Prostate gland (tissue), 2 donors: ENCODE results near the gene SPTBN1. TPM values are rescaled to one million over a fixed set of nuclear protein-coding genes. Genes with fewer than 3 reads are reported as not detected.

ENCODE experiments used
- DNase-seq: peaks from one replicate; pipeline ENCODE4 v3.0.0-alpha.2; 2019; ENCODE audit warnings: low spot score
- H3K27ac ChIP-seq, 2 donors: fragments of 200-600 bp; sonication (generic); 2 replicates each; pipeline ENCODE4 v1.5.1; 2017 to 2019
- H3K27me3 ChIP-seq: fragments of 200-600 bp; sonication (generic); replicated peaks from 2 replicates; pipeline ENCODE4 v1.5.1; 2019; ENCODE audit not compliant: insufficient read depth
- H3K36me3 ChIP-seq, 2 donors: fragments of 200-600 bp; sonication (generic); 1 replicate in 1 of 2; 2 replicates in 1 of 2; pipeline versions ENCODE4 v1.5.1 to v1.8.1; 2017 to 2019
- H3K4me1 ChIP-seq: fragments of 200-600 bp; sonication (generic); replicated peaks from 2 replicates; pipeline ENCODE4 v1.5.1; 2019
- H3K4me3 ChIP-seq, 2 donors: fragments of 200-600 bp; sonication (generic); 2 replicates each; pipeline ENCODE4 v1.5.1; 2017 to 2019
- H3K9me3 ChIP-seq: fragments of 200-600 bp; sonication (generic); 2 replicates; pipeline ENCODE4 v1.5.1; 2017
- POLR2A ChIP-seq: fragments of 450-650 bp; IDR thresholded peaks from one replicate; pipeline ENCODE4 v1.6.1; 2016; ENCODE audit warnings: antibody characterized with exemption, mild to moderate bottlenecking
- POLR2AphosphoS5 ChIP-seq: sonication (generic); formaldehyde crosslinking; IDR thresholded peaks from one replicate; pipeline ENCODE4 v1.6.1; 2017; ENCODE audit warnings: antibody characterized with exemption
- WGBS: methylation state at CpG from one replicate; pipeline ENCODE4 v1.1.5; 2018; 5-methylcytosine and 5-hydroxymethylcytosine counted together
- intact Hi-C: fragments of 100-400 bp; cut with DNase I; formaldehyde crosslinking; loops from one replicate; pipeline ENCODE4 v1.14.2; 2022
- total RNA-seq, 2 donors: library from RNA; depleted of rRNA; stranded (reverse); fragments of >200 nt; gene quantifications; one replicate each; pipeline ENCODE4 v1.1.0, GENCODE V29; 2016
- TF ChIP-seq, protein P1 (sequence below), 4 experiments: fragments of 200-600 bp in 2 of 4; fragments of 450-650 bp in 2 of 4; sonication (generic) in 2 of 4; IDR thresholded peaks; 1 replicate in 3 of 4; 2 replicates in 1 of 4; pipeline ENCODE4 v1.5.1; 2016 to 2019; ENCODE audit warnings: antibody characterized with exemption in 4 of 4, mild to moderate bottlenecking in 2 of 4, moderate library complexity in 2 of 4

Gene SPTBN1
- total RNA-seq, 2 donors from 2014 or later, result 146 to 348 TPM

DNA sequence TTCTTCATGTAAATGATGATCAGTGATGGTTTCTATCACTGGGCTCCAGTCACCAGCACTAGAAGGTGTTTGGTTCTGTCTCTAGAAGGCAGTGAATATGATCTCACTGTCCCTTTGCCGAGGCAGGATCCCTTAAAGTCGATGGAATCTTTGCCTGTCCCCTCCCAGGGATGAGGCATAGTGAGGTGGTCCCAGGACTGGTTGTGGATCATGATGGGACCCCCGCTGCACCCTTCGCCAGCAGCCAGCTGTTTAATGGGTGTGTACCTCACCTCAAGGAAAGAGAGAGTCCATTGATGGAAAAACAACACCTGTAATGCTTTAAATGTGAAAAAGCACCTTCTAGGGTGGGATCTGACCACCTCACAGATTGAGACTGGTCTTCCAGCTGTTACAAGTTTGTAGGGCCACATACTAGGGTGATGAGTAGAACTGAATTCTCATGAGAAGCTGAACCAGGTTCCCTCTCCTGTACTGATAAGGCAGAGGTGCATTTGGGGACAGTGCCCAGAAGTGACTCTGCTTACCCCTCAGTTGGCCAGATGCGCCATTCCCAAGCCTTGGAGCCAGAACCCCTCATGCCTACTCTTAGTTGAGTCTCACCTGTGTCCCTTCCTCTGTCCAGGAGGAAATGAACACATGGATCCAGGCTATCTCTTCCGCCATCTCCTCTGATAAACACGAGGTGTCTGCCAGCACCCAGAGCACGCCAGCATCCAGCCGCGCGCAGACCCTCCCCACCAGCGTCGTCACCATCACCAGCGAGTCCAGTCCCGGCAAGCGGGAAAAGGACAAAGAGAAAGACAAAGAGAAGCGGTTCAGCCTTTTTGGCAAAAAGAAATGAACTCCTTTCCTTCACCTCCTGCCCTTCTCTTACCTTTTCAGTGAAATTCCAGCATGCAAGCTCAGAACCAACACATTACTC is 211.9 kb downstream of the SPTBN1 start:
- WGBS, result 83% methylated on average over 17 of the region's 17 CpGs
- intact Hi-C loops, result no loop called here
- H3K36me3 ChIP-seq, result no peaks in the 10 kb centered on the region
- no peaks in the 10 kb centered on the region for H3K27me3 ChIP-seq
- no peak for DNase-seq
- H3K9me3 ChIP-seq, result no peaks in the 10 kb centered on the region
- H3K4me3 ChIP-seq, result no peak overlapping the region
- H3K27ac ChIP-seq, result peak overlapping the region; percentile 70 to 71
- TF ChIP-seq POLR2AphosphoS5, result no peak
- TF ChIP-seq, protein P1, sequence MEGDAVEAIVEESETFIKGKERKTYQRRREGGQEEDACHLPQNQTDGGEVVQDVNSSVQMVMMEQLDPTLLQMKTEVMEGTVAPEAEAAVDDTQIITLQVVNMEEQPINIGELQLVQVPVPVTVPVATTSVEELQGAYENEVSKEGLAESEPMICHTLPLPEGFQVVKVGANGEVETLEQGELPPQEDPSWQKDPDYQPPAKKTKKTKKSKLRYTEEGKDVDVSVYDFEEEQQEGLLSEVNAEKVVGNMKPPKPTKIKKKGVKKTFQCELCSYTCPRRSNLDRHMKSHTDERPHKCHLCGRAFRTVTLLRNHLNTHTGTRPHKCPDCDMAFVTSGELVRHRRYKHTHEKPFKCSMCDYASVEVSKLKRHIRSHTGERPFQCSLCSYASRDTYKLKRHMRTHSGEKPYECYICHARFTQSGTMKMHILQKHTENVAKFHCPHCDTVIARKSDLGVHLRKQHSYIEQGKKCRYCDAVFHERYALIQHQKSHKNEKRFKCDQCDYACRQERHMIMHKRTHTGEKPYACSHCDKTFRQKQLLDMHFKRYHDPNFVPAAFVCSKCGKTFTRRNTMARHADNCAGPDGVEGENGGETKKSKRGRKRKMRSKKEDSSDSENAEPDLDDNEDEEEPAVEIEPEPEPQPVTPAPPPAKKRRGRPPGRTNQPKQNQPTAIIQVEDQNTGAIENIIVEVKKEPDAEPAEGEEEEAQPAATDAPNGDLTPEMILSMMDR (IDR thresholded peaks at IDR 0.05), result no peak
- no peak for TF ChIP-seq POLR2A
- H3K4me1 ChIP-seq, result peaks cover 36% of the 10 kb centered on the region

DNA sequence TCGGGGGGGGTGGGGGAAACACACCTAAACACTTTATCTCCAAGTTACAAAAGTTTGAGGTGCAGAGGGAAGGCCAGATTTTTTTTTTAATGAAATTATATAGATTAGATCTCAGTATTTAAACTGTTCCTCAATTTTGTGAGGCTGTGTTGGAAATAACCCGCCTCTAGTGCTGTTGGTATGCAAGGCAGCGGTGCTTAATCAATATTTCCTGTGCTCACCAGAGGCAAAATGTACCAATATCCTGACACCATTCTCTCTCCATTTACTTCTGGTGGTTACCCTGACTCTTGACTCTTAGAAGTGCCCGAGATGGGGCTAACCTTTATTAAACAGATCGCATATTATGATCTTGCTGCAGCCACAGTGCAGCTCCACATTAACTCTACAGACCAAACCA is 212.6 kb downstream of the SPTBN1 start:
- WGBS, result 83% methylated on average over 5 of the region's 5 CpGs
- H3K4me3 ChIP-seq, result no peak overlapping the region
- H3K36me3 ChIP-seq, result no peaks in the 10 kb centered on the region
- no peaks in the 10 kb centered on the region for H3K27me3 ChIP-seq
- TF ChIP-seq POLR2AphosphoS5 (no peak), POLR2A (no peak)
- TF ChIP-seq, protein P1 (IDR thresholded peaks at IDR 0.05), result no peak
- peak overlapping the region in 1 of 2 donors; percentile 70 for H3K27ac ChIP-seq
- intact Hi-C loops, result no loop called here
- H3K9me3 ChIP-seq, result no peaks in the 10 kb centered on the region
- peaks cover 36% of the 10 kb centered on the region for H3K4me1 ChIP-seq
- no peak for DNase-seq

DNA sequence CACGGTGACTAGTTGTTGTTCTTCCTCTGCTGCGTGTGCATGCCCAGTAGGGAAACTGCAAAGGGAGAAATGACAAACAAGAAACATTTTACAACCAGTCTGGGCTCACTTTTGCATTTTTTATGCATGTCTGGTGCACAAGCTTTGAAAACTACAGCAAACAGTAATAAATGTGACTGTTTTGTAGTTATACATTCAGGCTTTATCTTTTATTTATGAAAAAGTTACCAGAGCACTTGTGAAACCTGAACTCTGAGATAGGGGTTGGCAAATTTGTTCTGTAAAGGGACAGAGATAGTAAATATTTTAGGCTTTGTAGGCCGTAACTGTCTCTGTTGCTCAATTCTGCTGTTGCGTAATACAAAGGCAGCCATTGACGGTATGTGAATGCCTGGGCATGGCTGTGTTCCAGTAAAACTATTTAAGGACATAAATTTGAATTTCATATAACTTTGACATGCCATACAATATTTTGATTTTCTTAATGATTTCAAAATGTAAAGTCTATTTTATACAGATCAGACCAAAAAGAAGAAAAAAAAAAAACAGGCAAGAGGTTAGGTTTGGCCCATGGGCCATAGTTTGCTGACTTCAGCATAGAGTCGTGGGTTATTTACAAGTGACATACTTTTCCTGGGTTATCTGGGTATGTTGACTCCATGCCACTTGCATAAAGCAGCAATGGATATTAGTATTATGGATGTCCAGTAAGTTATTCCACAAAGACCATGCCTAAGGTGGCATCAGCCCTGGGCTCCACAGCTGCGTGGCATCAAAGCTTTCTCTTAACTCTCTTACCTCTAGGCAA is 213.8 kb downstream of the SPTBN1 start:
- intact Hi-C loops, result loop anchor here (5.0 kb wide), 1 partner anchor 38 kb away; no protein-coding TSS in a partner anchor
- DNase-seq, result peak; percentile 86
- 20% methylated on average over 7 of the region's 7 CpGs for WGBS
- no peak overlapping the region for H3K4me3 ChIP-seq
- TF ChIP-seq, protein P1 (IDR thresholded peaks at IDR 0.05), result no peak
- TF ChIP-seq POLR2AphosphoS5 (peak; percentile 88), POLR2A (no peak)
- no peaks in the 10 kb centered on the region for H3K36me3 ChIP-seq
- no peaks in the 10 kb centered on the region for H3K9me3 ChIP-seq
- peaks cover 39% of the 10 kb centered on the region for H3K4me1 ChIP-seq
- peak overlapping the region; percentile 70 for H3K27ac ChIP-seq
- H3K27me3 ChIP-seq, result no peaks in the 10 kb centered on the region

DNA sequence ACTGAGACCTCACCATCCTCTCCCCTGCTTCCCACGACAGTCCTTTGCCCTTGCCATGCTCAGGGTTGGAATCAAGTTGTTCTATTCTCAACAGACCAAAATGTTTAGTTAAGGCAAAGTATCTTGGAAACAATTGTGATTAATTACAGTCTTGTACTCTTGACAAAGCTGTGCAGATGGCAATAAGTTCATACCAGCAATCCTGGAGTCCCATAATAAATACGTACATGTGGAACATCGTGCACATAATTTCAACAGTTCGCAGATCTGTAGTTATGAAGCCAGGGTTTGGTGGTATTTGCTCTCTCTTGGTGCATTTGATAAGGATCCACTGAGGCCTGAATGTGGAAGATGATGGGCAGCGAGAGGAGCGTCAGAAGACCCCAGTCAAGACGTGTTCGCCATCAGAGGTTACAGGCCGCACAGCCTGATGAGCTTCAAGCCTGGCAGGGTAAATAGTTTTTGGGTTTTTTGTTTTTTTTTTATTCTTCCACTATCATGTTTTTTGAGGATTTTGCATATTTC is 214.4 kb downstream of the SPTBN1 start:
- intact Hi-C loops, result loop anchor here (5.0 kb wide), 1 partner anchor 38 kb away; no protein-coding TSS in a partner anchor
- Histone ChIP-seq H3K36me3 (no peaks in the 10 kb centered on the region), H3K27ac (peak overlapping the region; percentile 70), H3K4me1 (peaks cover 39% of the 10 kb centered on the region), H3K27me3 (no peaks in the 10 kb centered on the region), H3K9me3 (no peaks in the 10 kb centered on the region), H3K4me3 (no peak overlapping the region)
- no peak for DNase-seq
- TF ChIP-seq, protein P1 (IDR thresholded peaks at IDR 0.05), result no peak
- TF ChIP-seq POLR2A (no peak), POLR2AphosphoS5 (no peak)
- WGBS, result 85% methylated on average over 9 of the region's 9 CpGs
